ENCODE results near the gene FBN1.

The FBN1 gene

DNA sequence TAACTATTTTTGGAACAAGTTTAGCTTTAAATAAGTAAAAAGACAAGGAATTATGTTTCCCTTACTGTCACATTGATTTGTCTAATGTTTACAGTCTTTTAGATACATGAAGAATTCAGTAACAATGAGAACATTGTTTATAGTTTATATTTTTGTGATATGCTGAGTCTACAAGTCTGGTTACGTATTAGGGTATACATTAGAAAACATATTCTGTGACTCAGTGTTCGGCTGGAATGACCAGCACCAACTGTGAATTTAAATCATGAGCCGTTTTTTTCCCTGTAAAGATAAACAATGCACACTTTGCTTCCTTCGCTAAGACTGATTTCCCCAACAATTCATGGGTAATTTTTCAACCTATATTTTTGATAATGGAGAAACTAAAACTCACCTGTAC is 182.8 kb downstream of the FBN1 start:
- DNase-seq, result no peak

DNA sequence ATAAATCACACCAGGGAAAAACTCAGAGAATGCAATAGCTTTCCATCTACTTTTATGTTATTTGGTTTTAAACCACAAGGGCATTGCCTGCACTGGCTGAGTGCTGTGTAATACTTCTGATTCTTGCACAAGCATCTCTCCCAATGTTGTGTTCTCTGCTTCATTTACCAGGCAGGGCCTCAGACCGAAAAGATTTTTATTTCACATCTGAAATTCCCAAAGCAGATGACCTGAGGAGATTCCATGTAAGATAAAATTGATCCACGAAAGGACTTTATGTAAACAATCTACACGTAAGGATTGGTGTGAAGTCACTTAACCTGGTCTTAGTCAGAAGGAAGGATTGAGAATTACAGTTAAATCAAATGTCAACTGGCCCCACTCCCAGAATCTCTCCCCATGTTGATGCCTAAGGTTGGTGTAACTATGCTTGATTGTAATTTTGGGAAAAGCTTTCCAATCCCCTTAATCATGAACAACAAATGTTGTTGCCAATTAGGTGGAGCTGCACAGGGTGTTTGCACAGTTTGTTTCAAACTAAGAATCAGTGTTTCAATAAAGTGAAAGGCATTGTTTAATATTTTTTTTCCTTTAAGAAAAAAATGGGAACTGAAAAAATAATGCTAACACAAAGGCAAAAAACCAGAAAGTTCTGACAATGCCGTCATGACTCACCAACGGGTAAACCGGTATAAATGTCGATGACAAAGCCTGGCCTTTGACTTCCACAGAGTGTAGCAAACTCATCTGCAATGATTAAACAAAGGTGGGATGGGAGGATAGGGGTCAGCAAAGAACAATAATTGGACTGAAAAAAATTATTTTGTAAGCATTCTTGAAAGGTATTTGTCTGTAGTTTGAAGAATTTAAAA is 185.7 kb downstream of the FBN1 start:
- DNase-seq, result no peak

- DNase-seq, result no peak
These were observed 186.6 kb downstream of the FBN1 start for GRCh38 chr15:48458876-48459275.

- DNase-seq, result no peak
These were observed 189.4 kb downstream of the FBN1 start for GRCh38 chr15:48456134-48456533.

DNA sequence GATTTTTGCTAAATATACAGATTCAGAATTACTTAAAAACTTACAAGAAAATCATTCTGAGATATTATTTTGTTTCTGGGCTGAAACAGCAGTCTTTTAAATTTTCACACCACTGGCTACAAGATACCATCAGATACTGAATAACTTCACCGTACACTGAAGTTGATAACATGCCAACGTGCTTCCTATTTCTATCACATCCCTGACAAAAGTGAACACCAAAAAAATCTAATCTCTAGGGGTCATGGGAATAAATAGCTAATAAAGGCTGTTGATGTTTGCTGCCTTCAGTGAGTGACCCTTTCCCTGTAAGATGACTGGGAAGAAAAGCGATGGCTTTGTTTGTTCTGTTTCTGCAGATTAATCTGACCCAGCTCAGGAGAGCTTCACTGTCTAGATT is 193.8 kb downstream of the FBN1 start:
- DNase-seq, result no peak

GRCh38 chr15:48451241-48451640 is 194.3 kb downstream of the FBN1 start:
- no peak for DNase-seq

DNA sequence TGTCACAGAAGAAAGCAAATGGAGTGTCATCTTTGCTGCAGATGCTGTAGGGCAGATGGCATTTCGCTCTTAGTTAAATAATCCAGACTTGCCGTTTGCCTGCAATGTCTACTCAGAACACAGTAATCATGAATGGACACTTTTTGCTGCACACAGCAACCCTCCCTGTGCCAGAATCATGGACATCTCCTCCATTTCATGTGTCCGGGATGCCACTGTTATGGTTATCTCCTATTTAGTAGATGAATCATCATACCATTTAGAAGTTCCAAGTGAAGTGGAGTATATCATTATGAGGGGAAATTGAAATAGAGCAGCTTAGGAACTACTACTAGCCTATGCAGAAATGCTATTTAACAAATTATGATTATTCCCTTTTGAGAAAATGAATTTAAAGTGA is 195.8 kb downstream of the FBN1 start:
- no peak for DNase-seq

DNA sequence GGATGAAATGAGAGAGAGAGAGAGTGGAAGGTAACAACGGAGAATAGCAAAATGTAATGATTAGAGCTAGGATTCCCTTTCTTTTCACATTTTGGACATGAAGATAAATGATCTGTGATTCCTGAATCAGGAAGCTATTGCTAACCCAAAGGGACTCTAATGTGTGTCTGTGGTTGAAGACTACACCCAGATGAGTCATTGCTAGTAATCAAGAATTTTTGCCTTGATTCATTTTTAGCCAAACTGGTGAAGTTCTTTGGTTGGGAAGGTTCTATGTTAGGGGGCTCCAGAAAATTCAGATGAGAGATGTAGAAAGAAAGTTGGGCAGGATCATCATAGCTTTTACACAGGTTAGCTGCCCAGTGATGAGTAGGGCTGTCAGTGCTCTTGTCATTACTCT is 197.9 kb downstream of the FBN1 start:
- no peak for DNase-seq

GRCh38 chr15:48447058-48447457 is 198.5 kb downstream of the FBN1 start:
- no peak for DNase-seq

DNA sequence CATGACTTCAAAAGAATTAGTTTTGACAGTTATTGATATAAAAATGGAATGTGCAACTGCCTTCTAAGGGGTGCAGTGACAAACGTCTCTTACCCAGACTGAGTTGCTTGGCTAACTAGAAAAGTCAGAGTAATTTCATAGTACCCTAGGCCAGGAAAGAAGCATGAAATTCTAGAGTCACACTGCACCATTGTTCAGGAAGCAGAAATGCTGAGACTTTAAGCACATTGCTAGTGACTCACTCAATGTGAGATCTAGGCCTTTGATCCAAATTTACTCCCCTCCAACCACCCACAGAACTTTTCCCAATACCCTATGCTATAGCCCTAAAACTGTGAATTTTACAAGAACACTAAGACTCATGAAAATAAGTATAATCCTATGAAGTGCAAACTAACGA is 203.5 kb downstream of the FBN1 start:
- DNase-seq, result no peak

DNA sequence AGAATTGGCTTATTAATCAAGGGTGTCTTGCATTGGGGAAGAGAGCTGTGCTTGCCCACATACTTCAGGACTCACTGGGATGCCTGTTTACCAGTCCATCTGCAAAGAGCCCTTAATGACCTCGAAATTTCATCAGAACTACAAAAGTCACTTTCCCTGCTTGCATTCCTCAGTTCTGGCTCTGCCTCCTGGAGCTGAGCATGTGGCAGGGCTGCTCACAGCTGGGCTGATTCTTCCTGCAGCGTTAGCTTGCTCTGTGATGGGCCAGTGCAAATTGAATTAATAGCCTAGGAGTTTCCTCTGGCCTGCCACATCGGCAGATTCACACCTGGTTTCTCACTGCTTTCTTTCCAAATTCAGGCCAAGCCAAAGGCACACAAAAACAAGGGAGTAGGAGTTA is 205.4 kb downstream of the FBN1 start:
- DNase-seq, result no peak

DNA sequence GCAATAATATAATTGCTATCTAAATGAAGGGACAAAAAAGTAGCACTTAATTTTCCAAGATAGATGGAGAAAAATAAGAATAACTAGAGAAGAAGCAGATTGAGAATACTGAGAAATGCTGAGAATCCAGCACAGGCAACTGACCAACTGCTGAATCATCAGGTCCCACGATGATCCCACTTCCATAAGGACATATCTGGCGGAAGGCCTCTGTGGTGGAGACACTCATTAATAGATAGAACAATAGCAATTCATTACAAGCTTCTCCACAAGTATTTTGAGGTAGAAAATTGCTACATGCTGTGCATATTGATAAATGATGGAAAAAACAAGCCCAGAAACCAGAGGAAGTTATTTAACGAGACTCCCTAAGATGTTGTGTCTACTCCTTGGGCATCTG is 208.3 kb downstream of the FBN1 start:
- DNase-seq, result no peak

GRCh38 chr15:48435321-48435720 is 210.2 kb downstream of the FBN1 start:
- no peak for DNase-seq

DNA sequence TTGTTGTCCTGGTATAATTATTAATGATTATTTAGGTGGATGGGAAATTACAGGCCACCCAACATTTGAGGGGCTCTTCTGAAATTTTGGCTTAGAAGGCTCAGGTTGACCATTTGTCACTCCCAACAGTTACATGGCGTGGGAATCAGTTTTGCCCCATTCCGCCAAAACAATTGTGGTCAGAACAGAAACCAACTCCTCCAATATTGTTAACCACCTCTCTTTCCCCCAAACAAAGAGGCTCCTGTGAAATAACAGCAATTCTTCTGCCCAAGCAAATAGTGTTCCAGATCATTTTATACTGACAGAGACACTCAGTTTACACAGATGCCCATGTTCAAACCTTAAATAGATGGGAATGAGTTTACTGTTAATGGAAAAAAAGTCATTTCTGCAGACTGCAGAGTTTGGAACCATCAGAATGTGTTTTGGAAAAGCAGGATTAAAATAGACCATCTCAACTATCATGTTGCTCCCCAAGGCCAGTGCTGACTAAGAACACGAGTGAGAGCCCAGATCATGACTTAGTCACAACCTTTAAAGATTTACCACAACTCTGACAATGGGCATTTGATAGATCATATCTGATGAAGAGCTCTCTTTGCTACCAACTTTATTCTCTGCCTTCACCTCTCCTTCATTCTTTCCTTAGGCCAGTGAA is 212.2 kb downstream of the FBN1 start:
- DNase-seq, result no peak

DNA sequence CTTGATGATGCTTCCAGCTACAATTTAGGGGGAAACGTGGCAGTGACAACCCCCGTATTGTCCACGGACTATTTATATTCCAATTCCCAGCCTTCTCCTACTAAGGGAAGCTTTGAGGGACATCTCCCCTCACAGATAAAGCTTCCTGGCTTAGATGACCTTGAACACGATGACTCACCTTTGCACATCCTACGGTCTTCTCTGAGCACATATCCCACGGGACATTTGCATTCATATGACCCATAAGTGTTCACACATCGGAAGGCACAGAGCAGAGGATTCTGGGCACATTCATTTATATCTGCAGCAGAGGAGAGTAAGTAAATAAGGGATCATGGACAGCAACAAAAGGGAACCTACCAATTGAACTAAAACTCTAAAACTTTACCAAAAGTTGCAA is 212.8 kb downstream of the FBN1 start:
- DNase-seq, result no peak

DNA sequence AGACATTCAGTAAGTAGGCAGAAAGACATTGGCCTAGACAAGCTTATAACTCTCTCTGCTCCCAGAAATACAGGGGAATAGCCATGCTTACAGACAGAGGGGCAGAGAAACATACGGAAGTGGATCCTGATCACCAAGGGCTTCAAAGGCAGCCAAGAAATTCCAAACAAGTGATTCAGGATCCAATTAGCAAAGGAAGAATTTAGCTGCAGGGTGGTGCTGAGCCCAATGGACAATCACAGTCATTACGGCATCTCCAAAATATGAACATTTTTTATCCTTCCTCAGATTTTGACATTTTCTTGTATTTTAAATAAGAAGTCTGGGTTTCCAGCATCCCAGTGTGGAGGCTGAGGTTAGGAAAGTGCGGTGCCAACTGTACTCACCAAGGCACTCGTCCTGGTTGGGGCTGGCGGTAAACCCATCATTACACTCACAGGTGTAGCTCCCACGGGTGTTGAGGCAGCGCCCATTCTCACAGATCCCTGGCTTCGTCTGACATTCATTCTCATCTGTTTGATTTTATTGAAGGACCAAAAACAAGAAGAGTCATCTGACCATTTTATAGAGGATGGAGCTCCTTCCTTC is 217.5 kb downstream of the FBN1 start:
- no peak for DNase-seq

GRCh38 chr15:48427479-48427878 is 218.0 kb downstream of the FBN1 start:
- no peak for DNase-seq

DNA sequence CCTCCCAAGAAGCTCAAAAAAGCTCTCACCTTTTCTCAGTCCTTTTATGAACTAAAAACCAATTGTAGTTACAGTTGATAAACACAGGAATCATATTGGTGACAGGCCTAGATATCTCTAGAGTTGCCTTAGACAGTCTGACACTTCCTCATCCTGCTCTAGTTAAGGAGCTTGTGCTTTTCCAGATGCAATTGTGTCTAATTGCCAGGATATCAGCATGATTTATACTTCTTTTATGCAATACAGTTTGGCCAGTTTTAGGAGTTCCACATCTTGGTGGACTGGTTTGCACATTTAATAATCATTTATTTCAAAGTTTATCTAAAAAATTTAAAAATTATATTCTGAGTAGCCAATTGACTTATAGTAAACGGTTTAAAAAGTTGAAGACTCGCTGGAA is 218.6 kb downstream of the FBN1 start:
- DNase-seq, result no peak

- no peak for DNase-seq
These were observed 219.5 kb downstream of the FBN1 start for GRCh38 chr15:48426044-48426443.

GRCh38 chr15:48425051-48425450 is 220.5 kb downstream of the FBN1 start:
- DNase-seq, result no peak

DNA sequence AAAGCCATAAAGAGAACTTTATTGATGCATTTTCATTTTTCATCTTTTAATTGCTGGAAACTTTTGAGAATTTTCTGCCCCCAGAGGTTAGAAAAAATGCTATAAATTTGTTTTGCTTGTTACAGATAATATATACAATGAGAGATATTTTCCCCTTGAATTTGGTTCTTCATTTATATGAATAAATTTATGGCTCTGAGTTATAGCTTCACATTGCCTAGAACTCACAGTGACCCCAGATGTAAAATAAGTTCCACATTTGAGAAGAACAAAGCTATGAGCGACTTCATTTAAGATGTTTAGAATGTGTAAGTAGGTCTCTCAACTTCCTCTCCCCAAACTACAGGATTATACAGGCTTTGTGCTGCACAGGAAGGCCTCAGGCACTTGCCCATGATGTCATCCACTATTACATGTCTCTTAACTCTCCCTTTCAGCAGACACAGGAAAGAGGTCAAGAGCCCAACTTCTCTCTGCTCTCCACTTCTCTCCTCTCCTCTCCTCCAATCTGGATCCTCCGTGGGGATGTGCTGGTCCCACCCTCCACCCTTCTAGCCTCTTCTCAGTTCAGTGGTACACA is 221.5 kb downstream of the FBN1 start:
- no peak for DNase-seq

DNA sequence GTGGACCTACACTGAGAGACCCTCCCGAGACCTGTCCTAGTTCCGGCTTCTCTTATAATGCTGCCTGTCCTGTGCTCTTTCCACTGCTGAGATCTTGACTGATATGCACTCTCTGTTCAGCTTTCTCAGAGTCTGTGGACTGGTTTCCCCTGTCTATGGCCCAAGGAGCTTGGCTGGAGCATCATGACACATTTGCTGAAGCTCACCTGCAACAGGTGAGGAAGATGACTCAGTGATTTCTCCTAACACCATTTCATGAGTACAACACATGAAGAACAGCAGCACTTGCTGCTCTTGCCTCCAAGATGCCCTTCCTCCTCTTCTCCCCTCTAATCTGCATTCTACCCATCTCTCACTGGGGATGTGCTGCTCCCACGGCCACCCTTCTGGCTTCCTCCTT is 222.2 kb downstream of the FBN1 start:
- no peak for DNase-seq

- DNase-seq, result no peak
These were observed 223.1 kb downstream of the FBN1 start for GRCh38 chr15:48422401-48422800.

DNA sequence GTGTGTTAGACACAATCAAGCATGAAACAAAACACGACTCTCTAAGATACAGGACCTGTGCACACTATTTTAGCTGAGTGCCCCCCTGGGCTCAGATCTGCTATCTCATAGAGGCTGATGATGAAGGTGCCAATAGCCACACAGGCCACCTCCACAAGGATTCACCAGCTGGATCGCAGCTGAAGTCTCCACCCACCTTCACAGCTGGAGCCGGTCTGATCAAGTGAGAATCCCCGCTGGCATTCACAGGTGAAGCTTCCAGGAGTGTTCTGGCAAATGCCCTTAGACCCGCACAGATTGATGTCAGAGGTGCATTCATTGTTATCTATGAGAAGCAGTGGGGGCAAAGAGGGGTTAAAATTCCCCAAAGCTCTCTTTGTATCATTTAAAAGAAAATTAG is 224.1 kb downstream of the FBN1 start:
- DNase-seq, result no peak
